ENCODE data around the gene SLC46A3.

Gene SLC46A3

GRCh38 chr13:28723806-28724205 lies 5.0 kb upstream of the SLC46A3 start (continued):
- TF ChIP-seq IKZF3 (tag by site-specific recombination; IDR thresholded peaks at IDR 0.05) = no peak
- TF ChIP-seq OVOL3 (tag by site-specific recombination; IDR thresholded peaks at IDR 0.05) = no peak
- TF ChIP-seq ZNF510 (tag by site-specific recombination; IDR thresholded peaks at IDR 0.05; ENCODE audit: insufficient replicate concordance) = no peak

GRCh38 chr13:28719227-28720055 lies 671 bp upstream of the SLC46A3 start:
- Histone ChIP-seq H3K27ac (ENCODE audit: extremely low read depth, low read depth, low read length) (no peak overlapping the region), H3K4me1 (ENCODE audit: control insufficient read depth, insufficient read depth, low read length) (no peaks in the 10 kb centered on the region; the same call in 1 of the 2 replicates), H3K36me3 (ENCODE audit: control insufficient read depth in 2 of 2, insufficient read depth in 1 of 2, low read length in 2 of 2) (no peaks in the 10 kb centered on the region), H3K9me3 (ENCODE audit: control insufficient read depth, insufficient read depth, low read depth, low read length) (no peaks in the 10 kb centered on the region), H3K4me3 (ENCODE audit: low read depth, low read length) (peak overlapping the region; percentile 67)
- POLR2A ChIA-PET = interaction anchor here (1.1 kb wide), 1 partner anchor 10 kb away, joined by 4 read pairs; no protein-coding TSS in a partner anchor
- CTCF ChIA-PET = interaction anchor here (0.5 to 0.6 kb wide), 2 partner anchors 8 to 388 kb away, joined by 3 read pairs; no protein-coding TSS in a partner anchor
- TF ChIP-seq ZNF777 (tag by site-specific recombination; IDR thresholded peaks at IDR 0.05; ENCODE audit: borderline replicate concordance) (no peak), ATF2 (tag by site-specific recombination; IDR thresholded peaks at IDR 0.05; ENCODE audit: low read depth) (no peak), ZNF571 (tag by site-specific recombination; IDR thresholded peaks at IDR 0.05) (no peak), SCRT2 (tag by site-specific recombination; IDR thresholded peaks at IDR 0.05) (peak; percentile 63; the same call in 1 of the 2 replicates), ZNF280D (tag by site-specific recombination; IDR thresholded peaks at IDR 0.05) (no peak), ZSCAN5A (tag by site-specific recombination; IDR thresholded peaks at IDR 0.05) (no peak), ZNF544 (tag by site-specific recombination; IDR thresholded peaks at IDR 0.05) (no peak), ZNF645 (tag by site-specific recombination; IDR thresholded peaks at IDR 0.05) (no peak), KLF8 (tag by site-specific recombination; IDR thresholded peaks at IDR 0.05) (0 out of 2 replicates have a peak, but pooled peaks have one; percentile 16), PRDM6 (tag by site-specific recombination; IDR thresholded peaks at IDR 0.05) (no peak), ZNF148 (tag by site-specific recombination; IDR thresholded peaks at IDR 0.05; ENCODE audit: borderline replicate concordance) (no peak), ZBTB20 (tag by site-specific recombination; IDR thresholded peaks at IDR 0.05) (0 out of 2 replicates have a peak, but pooled peaks have one; percentile 20), ZNF776 (tag by site-specific recombination; IDR thresholded peaks at IDR 0.05; ENCODE audit: borderline replicate concordance) (no peak), ZNF239 (tag by site-specific recombination; IDR thresholded peaks at IDR 0.05) (no peak), PRDM1 (tag by site-specific recombination; IDR thresholded peaks at IDR 0.05) (no peak), ZNF513 (tag by site-specific recombination; IDR thresholded peaks at IDR 0.05) (no peak), ZNF621 (tag by site-specific recombination; IDR thresholded peaks at IDR 0.05) (no peak), ZNF664 (tag by site-specific recombination; IDR thresholded peaks at IDR 0.05) (peak; percentile 45; the same call in 1 of the 2 replicates)
